Measurements from ENCODE around the gene PCDHB14.
A peak's percentile ranks its signal among the peaks of the same experiment; 100 is the strongest.
"Not testable (repeated sequence)": the region's sequence is repeated elsewhere in the genome, so short reads cannot be mapped to it uniquely, and the experiment has no call there.

Gene PCDHB14

DNA sequence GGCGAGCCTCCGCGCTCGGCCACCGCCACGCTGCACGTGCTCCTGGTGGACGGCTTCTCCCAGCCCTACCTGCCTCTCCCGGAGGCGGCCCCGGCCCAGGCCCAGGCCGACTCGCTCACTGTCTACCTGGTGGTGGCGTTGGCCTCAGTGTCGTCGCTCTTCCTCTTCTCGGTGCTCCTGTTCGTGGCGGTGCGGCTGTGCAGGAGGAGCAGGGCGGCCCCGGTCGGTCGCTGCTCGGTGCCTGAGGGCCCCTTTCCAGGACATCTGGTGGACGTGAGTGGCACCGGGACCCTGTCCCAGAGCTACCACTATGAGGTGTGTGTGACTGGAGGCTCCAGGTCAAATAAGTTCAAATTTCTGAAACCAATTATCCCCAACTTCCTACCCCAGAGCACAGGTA is 12.3 kb upstream of the PCDHB14 start:
- DNase-seq, result not testable (repeated sequence)

DNA sequence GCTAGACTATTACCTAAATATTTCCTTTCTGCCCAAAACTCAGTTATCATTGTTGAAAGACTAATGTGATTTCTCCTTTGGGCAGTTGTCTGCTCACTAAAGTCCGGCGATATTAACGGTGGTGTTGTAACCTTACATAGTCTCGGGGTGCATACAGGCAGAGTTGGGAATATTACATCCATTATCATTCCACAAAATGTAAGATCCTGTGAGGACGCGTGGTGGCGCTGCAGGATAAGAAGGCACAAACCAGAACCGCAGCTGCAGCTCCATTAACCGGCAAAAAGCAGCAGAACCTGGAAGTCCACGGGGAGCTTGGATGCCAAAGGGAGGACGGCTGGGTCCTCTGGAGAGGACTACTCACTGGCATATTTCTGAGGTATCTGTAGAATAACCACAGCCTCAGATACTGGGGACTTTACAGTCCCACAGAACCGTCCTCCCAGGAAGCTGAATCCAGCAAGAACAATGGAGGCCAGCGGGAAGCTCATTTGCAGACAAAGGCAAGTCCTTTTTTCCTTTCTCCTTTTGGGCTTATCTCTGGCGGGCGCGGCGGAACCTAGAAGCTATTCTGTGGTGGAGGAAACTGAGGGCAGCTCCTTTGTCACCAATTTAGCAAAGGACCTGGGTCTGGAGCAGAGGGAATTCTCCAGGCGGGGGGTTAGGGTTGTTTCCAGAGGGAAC is 9.3 kb upstream of the PCDHB14 start, which contains the start of gene PCDHB13:
Gene PCDHB13 (plus strand): TSS at position 264 of the 684 bp plus-strand sequence. CDS start 205 bp downstream, at position 469.
- DNase-seq, result peak in 1 of 2 donors; percentile 19

DNA sequence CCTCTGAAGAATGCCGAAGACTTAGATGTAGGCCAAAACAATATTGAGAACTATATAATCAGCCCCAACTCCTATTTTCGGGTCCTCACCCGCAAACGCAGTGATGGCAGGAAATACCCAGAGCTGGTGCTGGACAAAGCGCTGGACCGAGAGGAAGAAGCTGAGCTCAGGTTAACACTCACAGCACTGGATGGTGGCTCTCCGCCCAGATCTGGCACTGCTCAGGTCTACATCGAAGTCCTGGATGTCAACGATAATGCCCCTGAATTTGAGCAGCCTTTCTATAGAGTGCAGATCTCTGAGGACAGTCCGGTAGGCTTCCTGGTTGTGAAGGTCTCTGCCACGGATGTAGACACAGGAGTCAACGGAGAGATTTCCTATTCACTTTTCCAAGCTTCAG is 8.6 kb upstream of the PCDHB14 start:
- DNase-seq, result not testable (repeated sequence)

DNA sequence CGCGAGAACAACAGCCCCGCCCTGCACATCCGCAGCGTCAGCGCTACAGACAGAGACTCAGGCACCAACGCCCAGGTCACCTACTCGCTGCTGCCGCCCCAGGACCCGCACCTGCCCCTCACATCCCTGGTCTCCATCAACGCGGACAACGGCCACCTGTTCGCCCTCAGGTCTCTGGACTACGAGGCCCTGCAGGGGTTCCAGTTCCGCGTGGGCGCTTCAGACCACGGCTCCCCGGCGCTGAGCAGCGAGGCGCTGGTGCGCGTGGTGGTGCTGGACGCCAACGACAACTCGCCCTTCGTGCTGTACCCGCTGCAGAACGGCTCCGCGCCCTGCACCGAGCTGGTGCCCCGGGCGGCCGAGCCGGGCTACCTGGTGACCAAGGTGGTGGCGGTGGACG is 7.6 kb upstream of the PCDHB14 start:
- not testable (repeated sequence) for DNase-seq

DNA sequence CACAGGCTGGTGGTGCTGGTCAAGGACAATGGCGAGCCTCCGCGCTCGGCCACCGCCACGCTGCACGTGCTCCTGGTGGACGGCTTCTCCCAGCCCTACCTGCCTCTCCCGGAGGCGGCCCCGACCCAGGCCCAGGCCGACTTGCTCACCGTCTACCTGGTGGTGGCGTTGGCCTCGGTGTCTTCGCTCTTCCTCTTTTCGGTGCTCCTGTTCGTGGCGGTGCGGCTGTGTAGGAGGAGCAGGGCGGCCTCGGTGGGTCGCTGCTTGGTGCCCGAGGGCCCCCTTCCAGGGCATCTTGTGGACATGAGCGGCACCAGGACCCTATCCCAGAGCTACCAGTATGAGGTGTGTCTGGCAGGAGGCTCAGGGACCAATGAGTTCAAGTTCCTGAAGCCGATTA is 7.1 kb upstream of the PCDHB14 start:
- DNase-seq, result not testable (repeated sequence)

DNA sequence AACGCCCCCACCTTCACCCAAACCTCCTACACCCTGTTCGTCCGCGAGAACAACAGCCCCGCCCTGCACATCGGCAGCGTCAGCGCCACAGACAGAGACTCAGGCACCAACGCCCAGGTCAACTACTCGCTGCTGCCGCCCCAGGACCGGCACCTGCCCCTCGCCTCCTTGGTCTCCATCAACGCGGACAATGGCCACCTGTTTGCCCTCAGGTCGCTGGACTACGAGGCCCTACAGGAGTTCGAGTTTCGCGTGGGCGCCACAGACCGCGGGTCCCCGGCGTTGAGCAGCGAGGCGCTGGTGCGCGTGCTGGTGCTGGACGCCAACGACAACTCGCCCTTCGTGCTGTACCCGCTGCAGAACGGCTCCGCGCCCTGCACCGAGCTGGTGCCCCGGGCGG is 1.7 kb downstream of the PCDHB14 start:
- not testable (repeated sequence) for DNase-seq

DNA sequence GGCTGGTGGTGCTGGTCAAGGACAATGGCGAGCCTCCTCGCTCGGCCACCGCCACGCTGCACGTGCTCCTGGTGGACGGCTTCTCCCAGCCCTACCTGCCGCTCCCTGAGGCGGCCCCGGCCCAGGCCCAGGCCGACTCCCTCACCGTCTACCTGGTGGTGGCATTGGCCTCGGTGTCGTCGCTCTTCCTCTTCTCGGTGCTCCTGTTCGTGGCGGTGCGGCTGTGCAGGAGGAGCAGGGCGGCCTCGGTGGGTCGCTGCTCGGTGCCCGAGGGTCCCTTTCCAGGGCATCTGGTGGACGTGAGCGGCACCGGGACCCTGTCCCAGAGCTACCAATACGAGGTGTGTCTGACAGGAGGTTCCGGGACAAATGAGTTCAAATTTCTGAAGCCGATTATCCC is 2.3 kb downstream of the PCDHB14 start:
- DNase-seq, result not testable (repeated sequence)

DNA sequence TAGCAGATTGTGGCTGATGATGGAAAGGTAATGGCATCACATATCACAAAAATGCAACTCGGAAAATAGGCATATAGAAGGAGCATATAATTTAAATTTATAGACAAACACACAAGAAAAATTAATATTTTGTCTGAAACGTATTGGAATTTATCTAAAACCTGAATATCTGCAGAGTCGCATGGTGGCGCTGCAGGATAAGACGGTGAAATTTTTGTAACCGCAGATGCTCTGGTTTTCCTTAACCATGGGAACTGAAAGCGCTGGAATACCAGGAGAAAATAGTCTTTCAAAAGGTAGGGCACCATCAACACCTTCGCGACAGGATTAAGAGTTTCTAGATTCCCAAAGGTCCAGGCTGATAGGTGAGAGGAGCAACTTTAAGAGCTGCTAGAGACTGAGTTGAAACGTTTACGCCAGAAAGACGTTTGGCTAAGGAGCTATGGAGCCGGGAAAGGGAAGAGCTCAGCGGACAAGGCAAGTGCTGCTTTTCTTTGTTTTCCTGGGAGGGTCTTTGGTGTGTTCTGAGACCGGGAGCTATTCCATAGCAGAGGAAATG is 11.0 kb downstream of the PCDHB14 start:
- DNase-seq, result no peak

DNA sequence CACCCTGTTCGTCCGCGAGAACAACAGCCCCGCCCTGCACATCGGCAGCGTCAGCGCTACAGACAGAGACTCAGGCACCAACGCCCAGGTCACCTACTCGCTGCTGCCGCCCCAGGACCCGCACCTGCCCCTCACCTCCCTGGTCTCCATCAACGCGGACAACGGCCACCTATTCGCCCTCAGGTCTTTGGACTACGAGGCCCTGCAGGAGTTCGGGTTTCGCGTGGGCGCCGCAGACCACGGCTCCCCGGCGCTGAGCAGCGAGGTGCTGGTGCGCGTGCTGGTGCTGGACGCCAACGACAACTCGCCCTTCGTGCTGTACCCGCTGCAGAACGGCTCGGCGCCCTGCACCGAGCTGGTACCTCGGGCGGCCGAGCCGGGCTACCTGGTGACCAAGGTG is 12.8 kb downstream of the PCDHB14 start:
- not testable (repeated sequence) for DNase-seq

DNA sequence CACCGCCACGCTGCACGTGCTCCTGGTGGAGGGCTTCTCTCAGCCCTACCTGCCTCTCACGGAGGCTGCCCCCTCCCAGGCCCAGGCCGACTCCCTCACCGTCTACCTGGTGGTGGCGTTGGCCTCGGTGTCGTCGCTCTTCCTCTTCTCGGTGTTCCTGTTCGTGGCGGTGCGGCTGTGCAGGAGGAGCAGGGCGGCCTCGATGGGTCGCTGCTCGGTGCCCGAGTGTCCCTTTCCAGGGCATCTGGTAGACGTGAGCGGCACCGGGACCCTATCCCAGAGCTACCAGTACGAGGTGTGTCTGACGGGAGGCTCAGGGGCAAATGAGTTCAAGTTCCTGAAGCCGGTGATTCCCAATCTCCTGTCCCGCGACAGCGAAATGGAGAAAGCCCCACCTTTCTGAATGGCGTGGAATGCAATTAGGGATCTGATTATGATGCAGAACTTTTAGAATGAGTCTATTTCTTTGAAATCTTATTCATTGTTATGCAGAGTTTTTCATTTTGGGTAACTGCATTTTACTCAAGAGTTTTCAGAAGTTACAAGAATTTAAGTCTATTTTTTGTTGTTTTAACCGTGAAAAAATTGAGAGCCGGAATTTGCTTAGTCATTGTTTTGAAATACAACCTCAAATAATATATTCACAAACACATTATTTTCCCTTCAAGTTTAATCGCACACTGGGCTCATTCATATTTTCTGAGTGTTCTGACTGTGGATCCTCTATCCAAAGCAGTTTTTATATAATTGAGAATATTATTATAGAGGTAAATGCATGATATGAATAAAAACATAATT is 13.6 kb downstream of the PCDHB14 start:
- DNase-seq, result no peak

DNA sequence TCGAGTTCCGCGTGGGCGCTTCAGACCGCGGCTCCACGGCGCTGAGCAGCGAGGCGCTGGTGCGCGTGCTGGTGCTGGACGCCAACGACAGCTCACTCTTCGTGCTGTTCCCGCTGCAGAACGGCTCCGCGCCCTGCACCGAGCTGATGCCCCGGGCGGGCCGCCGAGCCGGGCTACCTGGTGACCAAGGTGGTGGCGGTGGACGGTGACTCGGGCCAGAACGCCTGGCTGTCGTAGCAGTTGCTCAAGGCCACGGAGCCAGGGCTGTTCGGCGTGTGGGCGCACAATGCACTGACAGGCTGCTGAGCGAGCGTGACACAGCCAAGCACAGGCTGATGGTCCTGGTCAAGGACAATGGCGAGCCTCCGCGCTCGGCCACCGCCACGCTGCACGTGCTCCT is 18.4 kb downstream of the PCDHB14 start:
- no peak for DNase-seq

DNA sequence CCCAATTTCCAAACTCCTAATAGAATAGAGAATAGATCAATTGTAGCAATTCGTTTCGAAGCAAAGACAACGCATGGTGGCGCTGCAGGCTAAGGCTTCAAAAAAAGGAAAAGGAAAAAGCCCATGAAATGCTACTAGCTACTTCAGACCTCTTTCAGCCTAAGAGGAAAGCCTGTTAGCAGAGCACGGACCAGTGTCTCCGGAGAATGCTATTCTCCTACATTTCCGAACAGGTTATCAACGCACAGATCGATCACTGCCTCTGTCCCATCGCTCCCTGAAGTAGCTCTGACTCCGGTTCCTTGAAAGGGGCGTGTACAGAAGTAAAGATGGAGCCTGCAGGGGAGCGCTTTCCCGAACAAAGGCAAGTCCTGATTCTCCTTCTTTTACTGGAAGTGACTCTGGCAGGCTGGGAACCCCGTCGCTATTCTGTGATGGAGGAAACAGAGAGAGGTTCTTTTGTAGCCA is 22.1 kb downstream of the PCDHB14 start, which contains the start of gene PCDHB15:
Gene PCDHB15 (plus strand): TSS at position 146 of the 468 bp plus-strand sequence. CDS start 184 bp downstream, at position 330.
- no peak for DNase-seq

DNA sequence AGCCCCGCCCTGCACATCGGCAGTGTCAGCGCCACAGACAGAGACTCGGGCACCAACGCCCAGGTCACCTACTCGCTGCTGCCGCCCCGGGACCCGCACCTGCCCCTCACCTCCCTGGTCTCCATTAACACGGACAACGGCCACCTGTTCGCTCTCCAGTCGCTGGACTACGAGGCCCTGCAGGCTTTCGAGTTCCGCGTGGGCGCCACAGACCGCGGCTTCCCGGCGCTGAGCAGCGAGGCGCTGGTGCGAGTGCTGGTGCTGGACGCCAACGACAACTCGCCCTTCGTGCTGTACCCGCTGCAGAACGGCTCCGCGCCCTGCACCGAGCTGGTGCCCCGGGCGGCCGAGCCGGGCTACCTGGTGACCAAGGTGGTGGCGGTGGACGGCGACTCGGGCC is 23.8 kb downstream of the PCDHB14 start:
- DNase-seq, result not testable (repeated sequence)

DNA sequence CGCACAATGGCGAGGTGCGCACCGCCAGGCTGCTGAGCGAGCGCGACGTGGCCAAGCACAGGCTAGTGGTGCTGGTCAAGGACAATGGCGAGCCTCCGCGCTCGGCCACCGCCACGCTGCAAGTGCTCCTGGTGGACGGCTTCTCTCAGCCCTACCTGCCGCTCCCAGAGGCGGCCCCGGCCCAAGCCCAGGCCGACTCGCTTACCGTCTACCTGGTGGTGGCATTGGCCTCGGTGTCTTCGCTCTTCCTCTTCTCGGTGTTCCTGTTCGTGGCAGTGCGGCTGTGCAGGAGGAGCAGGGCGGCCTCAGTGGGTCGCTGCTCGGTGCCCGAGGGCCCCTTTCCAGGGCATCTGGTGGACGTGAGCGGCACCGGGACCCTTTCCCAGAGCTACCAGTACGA is 24.3 kb downstream of the PCDHB14 start:
- DNase-seq, result not testable (repeated sequence)

DNA sequence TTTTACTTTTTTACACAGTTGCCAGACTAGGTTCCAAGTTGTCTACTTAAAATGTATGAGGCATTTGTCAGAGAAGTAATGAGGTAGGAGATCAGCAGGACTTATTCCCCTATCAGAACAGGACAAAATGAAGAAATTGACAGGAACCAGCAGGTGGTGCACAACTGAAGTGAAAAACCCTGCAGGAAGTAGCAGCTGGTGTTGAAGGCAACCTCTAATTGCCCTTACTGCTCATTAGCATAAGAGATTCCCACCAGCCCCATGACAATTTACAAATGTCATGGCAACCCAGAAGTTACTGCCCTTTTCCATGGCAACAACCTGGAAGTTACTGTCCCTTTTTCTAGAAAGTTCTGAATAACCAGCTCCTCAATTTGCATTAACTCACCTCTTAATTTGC is 27.4 kb downstream of the PCDHB14 start:
- no peak for DNase-seq

DNA sequence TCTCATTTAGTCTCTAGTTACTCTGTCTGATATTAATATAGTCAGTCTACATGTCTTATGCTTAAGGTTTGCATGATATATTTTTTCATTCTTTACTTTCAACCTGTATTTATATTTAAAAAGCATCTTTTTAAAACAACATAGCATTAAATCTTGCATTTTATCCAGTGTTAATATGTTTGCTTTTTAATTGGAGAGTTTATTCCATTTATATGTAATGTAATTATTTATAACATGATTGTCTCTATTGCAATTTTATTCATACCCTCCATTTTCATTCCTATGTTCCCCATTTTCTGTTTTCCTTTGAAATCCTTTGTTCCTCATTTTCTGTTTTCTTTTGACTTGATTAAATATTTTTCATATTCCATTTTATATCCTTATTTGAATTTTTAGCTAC is 35.3 kb downstream of the PCDHB14 start:
- DNase-seq, result no peak

DNA sequence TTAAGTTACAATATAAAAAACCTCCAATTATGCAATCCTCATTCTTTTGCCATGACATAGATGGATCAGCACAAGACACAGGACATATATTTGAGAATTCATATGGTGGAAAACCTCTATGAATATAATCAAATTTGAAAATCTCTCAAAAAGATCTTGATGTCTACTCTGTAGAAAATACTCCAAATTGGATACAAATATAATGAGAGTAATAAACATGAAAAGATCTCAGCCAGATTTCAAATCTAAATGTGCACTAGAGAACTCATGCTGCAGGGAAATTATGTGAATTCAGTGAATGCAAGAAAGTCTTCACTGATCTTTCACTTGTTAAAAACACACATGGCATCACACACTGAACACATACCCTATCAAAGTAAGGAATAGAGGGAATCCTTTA is 35.8 kb downstream of the PCDHB14 start:
- no peak for DNase-seq

DNA sequence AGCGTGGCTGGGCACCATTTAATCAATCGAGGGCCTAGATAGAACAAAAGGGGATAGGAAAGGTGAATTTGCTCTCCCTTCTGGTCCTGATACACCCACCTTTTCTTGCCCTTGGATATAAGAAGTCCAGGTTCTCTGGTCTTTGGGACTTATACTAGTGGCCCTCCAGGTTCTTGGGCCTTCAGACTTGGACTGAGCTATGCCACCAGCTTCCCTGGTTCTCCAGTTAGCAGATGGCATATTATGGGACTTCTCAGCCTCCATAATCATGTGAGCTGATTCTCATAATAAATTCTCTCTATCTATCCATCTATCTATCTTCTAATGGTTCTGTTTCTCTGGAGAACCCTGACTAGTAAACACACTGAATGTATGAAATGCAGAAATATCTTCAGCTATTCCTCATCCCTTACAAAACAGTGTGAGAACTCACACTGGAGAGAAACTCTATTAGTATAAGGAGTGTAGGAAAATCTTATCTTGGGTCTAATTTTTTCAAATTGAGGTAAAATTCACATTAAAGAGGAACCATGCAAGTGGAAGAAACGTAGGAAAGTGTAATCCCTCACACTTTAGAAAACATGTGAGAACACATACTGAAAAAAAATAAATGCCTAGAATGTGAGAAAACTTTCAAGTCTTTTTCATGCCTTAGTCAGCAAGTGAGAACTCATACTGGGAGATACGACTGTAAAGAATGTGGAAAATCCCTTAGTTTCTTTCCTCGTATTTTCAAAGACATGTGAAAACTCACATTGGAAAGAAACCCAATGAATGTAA is 37.5 kb downstream of the PCDHB14 start:
- no peak for DNase-seq

DNA sequence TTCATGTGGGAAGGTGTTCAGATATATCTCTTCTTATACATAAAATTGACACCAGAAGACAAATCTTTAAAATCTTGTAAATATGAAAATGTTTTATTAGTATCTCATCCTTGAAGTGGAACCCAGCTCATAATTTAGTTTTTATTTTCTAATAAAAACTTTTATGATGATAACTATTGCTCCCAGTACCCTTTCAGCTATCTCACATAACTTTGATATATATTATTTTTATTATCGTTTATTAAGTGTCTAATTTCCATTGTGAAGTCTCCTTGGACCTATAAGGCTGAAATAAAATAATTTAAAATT is 38.0 kb downstream of the PCDHB14 start:
- no peak for DNase-seq

DNA sequence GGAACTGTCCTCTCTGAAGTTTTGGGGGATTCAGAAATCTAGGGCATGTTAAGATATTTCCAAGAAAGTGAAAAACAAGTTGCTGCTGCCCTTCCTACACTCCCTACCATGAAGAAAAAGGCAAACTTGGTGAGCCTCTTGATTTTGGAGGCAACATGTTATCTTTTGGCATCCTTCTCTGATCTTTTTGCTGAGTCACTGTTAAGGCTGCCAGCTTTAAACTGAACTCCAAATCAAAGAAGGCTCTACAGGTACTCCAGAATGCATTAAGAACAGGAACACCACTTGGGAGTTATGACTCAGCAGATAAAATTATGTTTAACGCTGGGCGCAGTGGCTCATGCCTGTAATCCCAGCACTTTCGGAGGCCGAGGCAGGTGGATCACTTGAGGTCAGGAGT is 46.1 kb downstream of the PCDHB14 start:
- no peak for DNase-seq

DNA sequence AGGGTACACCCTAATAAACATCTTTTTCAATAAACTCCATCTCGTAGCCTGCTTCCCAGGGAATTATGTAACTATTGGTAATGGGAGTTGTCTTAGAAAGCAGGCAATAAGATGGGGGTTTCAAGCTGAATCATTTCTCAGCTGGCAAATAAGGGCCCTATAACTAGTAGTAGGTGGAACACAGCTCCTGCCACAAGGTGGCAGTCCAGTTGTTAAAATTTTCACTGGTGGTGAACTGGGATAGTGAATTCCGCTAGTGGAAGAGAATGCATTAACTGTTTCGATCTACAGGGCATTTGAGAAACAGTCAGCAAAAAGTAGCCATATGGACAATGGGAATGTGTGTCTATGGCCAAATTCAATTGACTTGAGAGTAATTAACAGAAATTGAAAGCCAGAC is 49.8 kb downstream of the PCDHB14 start:
- no peak for DNase-seq
